Subcutaneous abdominal adipose tissue (tissue), 5 donors: ENCODE data around the gene SREBF1.
A peak's percentile ranks its signal among the peaks of the same experiment; 100 is the strongest.

Experiments used
- H3K27ac ChIP-seq: one replicate; pipeline ENCODE4 v1.7.0; 2013; ENCODE audit warnings: low read depth, mild to moderate bottlenecking, inconsistent platforms, low read length, moderate library complexity
- H3K27me3 ChIP-seq, 5 donors: one replicate each; pipeline ENCODE4 v1.7.0; 2013; ENCODE audit warnings: low read length in 5 of 5, inconsistent platforms in 1 of 5; ENCODE audit not compliant: control insufficient read depth in 5 of 5, insufficient read depth in 4 of 5
- H3K36me3 ChIP-seq, 5 donors: one replicate each; pipeline ENCODE4 v1.7.0; 2013; ENCODE audit warnings: low read length in 5 of 5; ENCODE audit not compliant: control insufficient read depth in 5 of 5, insufficient read depth in 5 of 5
- H3K4me1 ChIP-seq, 5 donors: one replicate each; pipeline ENCODE4 v1.7.0; 2013; ENCODE audit warnings: low read length in 5 of 5, mild to moderate bottlenecking in 3 of 5, moderate library complexity in 1 of 5; ENCODE audit not compliant: control insufficient read depth in 5 of 5, insufficient read depth in 5 of 5
- H3K4me3 ChIP-seq, 5 donors: one replicate each; pipeline ENCODE4 v1.7.0; 2013; ENCODE audit warnings: low read length in 5 of 5, low read depth in 1 of 5
- H3K9ac ChIP-seq, 5 donors: one replicate each; pipeline ENCODE4 v1.7.0; 2013; ENCODE audit warnings: low read length in 5 of 5, mild to moderate bottlenecking in 4 of 5, moderate library complexity in 3 of 5
- H3K9me3 ChIP-seq, 5 donors: one replicate each; pipeline ENCODE4 v1.7.0; 2013; ENCODE audit warnings: low read length in 5 of 5; ENCODE audit not compliant: control insufficient read depth in 5 of 5
- donor health status: healthy.
- donor health status: healthy.
- donor health status: healthy.
- donor health status: healthy.
- donor health status: healthy.

Gene SREBF1

GRCh38 chr17:17818088-17818526, 18.7 kb downstream of the SREBF1 start:
- Histone ChIP-seq H3K4me1 (peaks cover 8 to 93% (median 65%) of the 10 kb centered on the region in 5 donors), H3K4me3 (no peak overlapping the region), H3K36me3 (peaks cover 0 to 73% (median 65%) of the 10 kb centered on the region in 5 donors), H3K27ac (peak overlapping the region; percentile 81), H3K9me3 (no peaks in the 10 kb centered on the region), H3K27me3 (no peaks in the 10 kb centered on the region), H3K9ac (no peak overlapping the region)

- H3K4me3 ChIP-seq = no peak overlapping the region
- H3K36me3 ChIP-seq = peaks cover 0 to 79% (median 70%) of the 10 kb centered on the region in 5 donors
- H3K9me3 ChIP-seq = no peaks in the 10 kb centered on the region
- H3K9ac ChIP-seq = no peak overlapping the region
- peak overlapping the region; percentile 57 for H3K27ac ChIP-seq
- H3K4me1 ChIP-seq = peaks cover 4 to 89% (median 60%) of the 10 kb centered on the region in 5 donors
- H3K27me3 ChIP-seq = no peaks in the 10 kb centered on the region
These were observed 19.2 kb downstream of the SREBF1 start for GRCh38 chr17:17817552-17817947.

GRCh38 chr17:17816831-17817551, 19.8 kb downstream of the SREBF1 start:
- H3K36me3 ChIP-seq = peaks cover 0 to 81% (median 72%) of the 10 kb centered on the region in 5 donors
- no peak overlapping the region for H3K9ac ChIP-seq
- H3K27me3 ChIP-seq = no peaks in the 10 kb centered on the region
- no peak overlapping the region for H3K4me3 ChIP-seq
- H3K9me3 ChIP-seq = no peaks in the 10 kb centered on the region
- peaks cover 3 to 89% (median 56%) of the 10 kb centered on the region in 5 donors for H3K4me1 ChIP-seq
- no peak overlapping the region for H3K27ac ChIP-seq

GRCh38 chr17:17816240-17816814, 20.5 kb downstream of the SREBF1 start:
- Histone ChIP-seq H3K27me3 (no peaks in the 10 kb centered on the region), H3K9ac (no peak overlapping the region), H3K4me3 (no peak overlapping the region), H3K27ac (no peak overlapping the region), H3K4me1 (peaks cover 3 to 88% (median 55%) of the 10 kb centered on the region in 5 donors), H3K36me3 (peaks cover 0 to 84% (median 76%) of the 10 kb centered on the region in 5 donors), H3K9me3 (no peaks in the 10 kb centered on the region)

- peaks cover 3 to 86% (median 54%) of the 10 kb centered on the region in 5 donors for H3K4me1 ChIP-seq
- no peaks in the 10 kb centered on the region for H3K27me3 ChIP-seq
- H3K36me3 ChIP-seq = peaks cover 0 to 84% (median 76%) of the 10 kb centered on the region in 5 donors
- no peaks in the 10 kb centered on the region for H3K9me3 ChIP-seq
- H3K4me3 ChIP-seq = no peak overlapping the region
- peak overlapping the region; percentile 23 for H3K27ac ChIP-seq
- H3K9ac ChIP-seq = peak overlapping the region in 1 of 5 donors; percentile 13
These were observed 21.2 kb downstream of the SREBF1 start for GRCh38 chr17:17815436-17816200.

GRCh38 chr17:17815062-17815406, 21.8 kb downstream of the SREBF1 start:
- Histone ChIP-seq H3K4me1 (peaks cover 3 to 86% (median 54%) of the 10 kb centered on the region in 5 donors), H3K36me3 (peaks cover 0 to 78% (median 73%) of the 10 kb centered on the region in 5 donors)

GRCh38 chr17:17814162-17815061, 22.4 kb downstream of the SREBF1 start:
- H3K36me3 ChIP-seq = peaks cover 0 to 73% (median 68%) of the 10 kb centered on the region in 5 donors
- H3K4me3 ChIP-seq = no peak overlapping the region
- no peaks in the 10 kb centered on the region for H3K9me3 ChIP-seq
- H3K27ac ChIP-seq = peak overlapping the region; percentile 23
- H3K4me1 ChIP-seq = peaks cover 3 to 85% (median 51%) of the 10 kb centered on the region in 5 donors
- H3K9ac ChIP-seq = no peak overlapping the region
- H3K27me3 ChIP-seq = no peaks in the 10 kb centered on the region

More at GRCh38 chr17:17815062-17815406, 21.8 kb downstream of the SREBF1 start:
- no peak overlapping the region for H3K9ac ChIP-seq
- H3K27me3 ChIP-seq = no peaks in the 10 kb centered on the region
- no peaks in the 10 kb centered on the region for H3K9me3 ChIP-seq
- peak overlapping the region; percentile 23 for H3K27ac ChIP-seq
- H3K4me3 ChIP-seq = no peak overlapping the region

GRCh38 chr17:17813725-17814095, 23.1 kb downstream of the SREBF1 start:
- H3K27ac ChIP-seq = no peak overlapping the region
- no peak overlapping the region for H3K4me3 ChIP-seq
- peaks cover 3 to 83% (median 50%) of the 10 kb centered on the region in 5 donors for H3K4me1 ChIP-seq
- H3K9me3 ChIP-seq = no peaks in the 10 kb centered on the region
- peaks cover 0 to 66% (median 61%) of the 10 kb centered on the region in 5 donors for H3K36me3 ChIP-seq
- H3K27me3 ChIP-seq = no peaks in the 10 kb centered on the region
- no peak overlapping the region for H3K9ac ChIP-seq

GRCh38 chr17:17813055-17813724, 23.6 kb downstream of the SREBF1 start:
- peaks cover 1 to 78% (median 45%) of the 10 kb centered on the region in 5 donors for H3K4me1 ChIP-seq

More at GRCh38 chr17:17813055-17813724, 23.6 kb downstream of the SREBF1 start:
- no peak overlapping the region for H3K27ac ChIP-seq
- no peak overlapping the region for H3K4me3 ChIP-seq
- H3K36me3 ChIP-seq = peaks cover 0 to 61% (median 56%) of the 10 kb centered on the region in 5 donors
- H3K27me3 ChIP-seq = no peaks in the 10 kb centered on the region
- no peak overlapping the region for H3K9ac ChIP-seq
- no peaks in the 10 kb centered on the region for H3K9me3 ChIP-seq
